Astrocyte (in vitro differentiated cells and primary cell): Measurements from ENCODE around the gene KNDC1. TPM values are rescaled to one million over a fixed set of nuclear protein-coding genes. Genes with fewer than 3 reads are reported as not detected.
"Not testable (repeated sequence)": the region's sequence is repeated elsewhere in the genome, so short reads cannot be mapped to it uniquely, and the experiment has no call there.

Source experiments
- DNase-seq: peaks from one replicate; pipeline ENCODE4 v3.0.0-alpha.2; 2010; ENCODE audit warnings: low read depth
- FAIRE-seq: peaks from 2 replicates; lab custom pipeline; 2011; peaks lifted over from hg19 to GRCh38; lab: Jason Lieb, UNC
- H2AFZ ChIP-seq: 2 replicates; pipeline ENCODE4 v1.6.0; 2012; ENCODE audit warnings: low read depth, low read length, inconsistent platforms
- H3K27ac ChIP-seq: 2 replicates; pipeline ENCODE4 v1.5.1; 2011; ENCODE audit warnings: low read depth, low read length, inconsistent platforms
- H3K27me3 ChIP-seq: 2 replicates; pipeline ENCODE4 v1.6.0; 2011; ENCODE audit warnings: low read length, inconsistent platforms; ENCODE audit not compliant: insufficient read depth
- H3K36me3 ChIP-seq: 2 replicates; pipeline ENCODE4 v1.5.1; 2011; ENCODE audit warnings: low read length, inconsistent platforms; ENCODE audit not compliant: insufficient read depth
- H3K4me1 ChIP-seq: 2 replicates; pipeline ENCODE4 v1.5.1; 2011; ENCODE audit warnings: low read length, inconsistent platforms; ENCODE audit not compliant: insufficient read depth
- H3K4me2 ChIP-seq: 2 replicates; pipeline ENCODE4 v1.6.0; 2012; ENCODE audit warnings: low read length, inconsistent platforms
- H3K4me3 ChIP-seq: 2 replicates; pipeline ENCODE4 v1.5.1; 2011; ENCODE audit warnings: low read depth, mild to moderate bottlenecking, low read length, inconsistent platforms; ENCODE audit not compliant: insufficient read depth
- H3K79me2 ChIP-seq: 2 replicates; pipeline ENCODE4 v1.6.0; 2012; ENCODE audit warnings: mild to moderate bottlenecking, low read length, inconsistent platforms; ENCODE audit not compliant: insufficient read depth
- H3K9ac ChIP-seq: 2 replicates; pipeline ENCODE4 v1.6.0; 2012; ENCODE audit warnings: mild to moderate bottlenecking, low read length, inconsistent platforms
- H3K9me3 ChIP-seq: 2 replicates; pipeline ENCODE4 v1.5.1; 2012; ENCODE audit warnings: low read depth, mild to moderate bottlenecking, low read length, inconsistent platforms; ENCODE audit not compliant: insufficient read depth
- H4K20me1 ChIP-seq: 2 replicates; pipeline ENCODE4 v1.6.0; 2012; ENCODE audit warnings: low read length, inconsistent platforms; ENCODE audit not compliant: insufficient read depth
- H3K27ac Mint-ChIP-seq: one replicate; pipeline ENCODE4 v1.8.0; 2021; ENCODE audit warnings: mild to moderate bottlenecking, mixed read lengths; ENCODE audit not compliant: unreplicated experiment
- H3K27me3 Mint-ChIP-seq: one replicate; pipeline ENCODE4 v1.8.0; 2021; ENCODE audit warnings: low read depth, mixed read lengths; ENCODE audit not compliant: unreplicated experiment
- H3K36me3 Mint-ChIP-seq: one replicate; pipeline ENCODE4 v1.8.0; 2021; ENCODE audit warnings: low read depth, mixed read lengths; ENCODE audit not compliant: unreplicated experiment
- H3K4me1 Mint-ChIP-seq: one replicate; pipeline ENCODE4 v1.8.0; 2021; ENCODE audit warnings: low read depth, mixed read lengths; ENCODE audit not compliant: unreplicated experiment
- H3K4me3 Mint-ChIP-seq: one replicate; pipeline ENCODE4 v1.8.0; 2021; ENCODE audit warnings: mild to moderate bottlenecking, moderate library complexity, mixed read lengths; ENCODE audit not compliant: unreplicated experiment
- H3K9me3 Mint-ChIP-seq: one replicate; pipeline ENCODE4 v1.8.0; 2021; ENCODE audit warnings: mild to moderate bottlenecking, mixed read lengths; ENCODE audit not compliant: unreplicated experiment
- EZH2 ChIP-seq: IDR thresholded peaks from 2 replicates; pipeline ENCODE4 v1.6.1; 2012; ENCODE audit warnings: mild to moderate bottlenecking, low read length, inconsistent platforms; ENCODE audit not compliant: insufficient read depth
- total RNA-seq: library from RNA; stranded (reverse); gene quantifications from 2 replicates; pipeline ENCODE4 v1.2.1, GENCODE V29; 2021
- TF ChIP-seq, protein P1 (sequence below): IDR thresholded peaks from 2 replicates; pipeline ENCODE4 v1.5.1; 2011; ENCODE audit warnings: low read depth, mild to moderate bottlenecking, inconsistent platforms, low read length, moderate library complexity; ENCODE audit not compliant: insufficient read depth

The KNDC1 gene
- total RNA-seq, 1 donor from 2014 or later: 2.6 TPM

GRCh38 chr10:133262696-133263095, 102.7 kb downstream of the KNDC1 start:
- FAIRE-seq (no peak), DNase-seq (no peak)
- no peaks in the 10 kb centered on the region for H3K79me2 ChIP-seq
- no peak overlapping the region for H3K4me3 ChIP-seq
- H3K4me2 ChIP-seq: peak overlapping the region; percentile 76
- H3K4me1 ChIP-seq: peaks cover 30% of the 10 kb centered on the region
- H3K9me3 ChIP-seq: no peaks in the 10 kb centered on the region
- no peak overlapping the region for H2AFZ ChIP-seq
- Mint-ChIP-seq H3K27ac (no peak overlapping the region), H3K9me3 (no peaks in the 10 kb centered on the region), H3K4me1 (peaks cover 5% of the 10 kb centered on the region), H3K27me3 (peaks cover 17% of the 10 kb centered on the region), H3K36me3 (no peaks in the 10 kb centered on the region), H3K4me3 (no peak overlapping the region)
- H3K27me3 ChIP-seq: peaks cover 2% of the 10 kb centered on the region
- H3K36me3 ChIP-seq: no peaks in the 10 kb centered on the region
- H4K20me1 ChIP-seq: no peaks in the 10 kb centered on the region
- no peak overlapping the region for H3K9ac ChIP-seq
- no peak for TF ChIP-seq EZH2
- TF ChIP-seq, protein P1, sequence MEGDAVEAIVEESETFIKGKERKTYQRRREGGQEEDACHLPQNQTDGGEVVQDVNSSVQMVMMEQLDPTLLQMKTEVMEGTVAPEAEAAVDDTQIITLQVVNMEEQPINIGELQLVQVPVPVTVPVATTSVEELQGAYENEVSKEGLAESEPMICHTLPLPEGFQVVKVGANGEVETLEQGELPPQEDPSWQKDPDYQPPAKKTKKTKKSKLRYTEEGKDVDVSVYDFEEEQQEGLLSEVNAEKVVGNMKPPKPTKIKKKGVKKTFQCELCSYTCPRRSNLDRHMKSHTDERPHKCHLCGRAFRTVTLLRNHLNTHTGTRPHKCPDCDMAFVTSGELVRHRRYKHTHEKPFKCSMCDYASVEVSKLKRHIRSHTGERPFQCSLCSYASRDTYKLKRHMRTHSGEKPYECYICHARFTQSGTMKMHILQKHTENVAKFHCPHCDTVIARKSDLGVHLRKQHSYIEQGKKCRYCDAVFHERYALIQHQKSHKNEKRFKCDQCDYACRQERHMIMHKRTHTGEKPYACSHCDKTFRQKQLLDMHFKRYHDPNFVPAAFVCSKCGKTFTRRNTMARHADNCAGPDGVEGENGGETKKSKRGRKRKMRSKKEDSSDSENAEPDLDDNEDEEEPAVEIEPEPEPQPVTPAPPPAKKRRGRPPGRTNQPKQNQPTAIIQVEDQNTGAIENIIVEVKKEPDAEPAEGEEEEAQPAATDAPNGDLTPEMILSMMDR: no peak
- no peak overlapping the region for H3K27ac ChIP-seq

- Histone ChIP-seq H3K9ac (no peak overlapping the region), H2AFZ (no peak overlapping the region), H3K9me3 (no peaks in the 10 kb centered on the region), H4K20me1 (no peaks in the 10 kb centered on the region), H3K27ac (no peak overlapping the region), H3K4me3 (no peak overlapping the region), H3K36me3 (no peaks in the 10 kb centered on the region), H3K4me2 (no peak overlapping the region), H3K27me3 (peaks cover 2% of the 10 kb centered on the region), H3K4me1 (peaks cover 20% of the 10 kb centered on the region), H3K79me2 (no peaks in the 10 kb centered on the region)
- Mint-ChIP-seq H3K27me3 (peaks cover 17% of the 10 kb centered on the region), H3K36me3 (no peaks in the 10 kb centered on the region), H3K4me3 (no peak overlapping the region), H3K9me3 (no peaks in the 10 kb centered on the region), H3K27ac (no peak overlapping the region), H3K4me1 (peaks cover 5% of the 10 kb centered on the region)
- DNase-seq: no peak
- no peak for FAIRE-seq
- no peak for TF ChIP-seq EZH2
- TF ChIP-seq, protein P1: no peak
Observed at GRCh38 chr10:133263674-133264073, 103.7 kb downstream of the KNDC1 start.

- Histone ChIP-seq H3K27ac (no peak overlapping the region), H3K79me2 (no peaks in the 10 kb centered on the region), H3K9ac (no peak overlapping the region), H2AFZ (no peak overlapping the region), H3K36me3 (no peaks in the 10 kb centered on the region), H3K4me1 (peaks cover 13% of the 10 kb centered on the region), H3K27me3 (peaks cover 2% of the 10 kb centered on the region), H3K9me3 (no peaks in the 10 kb centered on the region), H4K20me1 (no peaks in the 10 kb centered on the region), H3K4me3 (no peak overlapping the region), H3K4me2 (no peak overlapping the region)
- H3K36me3 Mint-ChIP-seq: no peaks in the 10 kb centered on the region
- FAIRE-seq: no peak
- no peak overlapping the region for H3K27ac Mint-ChIP-seq
- no peak for DNase-seq
- no peak overlapping the region for H3K4me3 Mint-ChIP-seq
- TF ChIP-seq EZH2: no peak
- TF ChIP-seq, protein P1: no peak
- peaks cover 17% of the 10 kb centered on the region for H3K27me3 Mint-ChIP-seq
- no peaks in the 10 kb centered on the region for H3K9me3 Mint-ChIP-seq
- H3K4me1 Mint-ChIP-seq: peaks cover under 1% of the 10 kb centered on the region
Observed at GRCh38 chr10:133264461-133264860, 104.4 kb downstream of the KNDC1 start.

DNA sequence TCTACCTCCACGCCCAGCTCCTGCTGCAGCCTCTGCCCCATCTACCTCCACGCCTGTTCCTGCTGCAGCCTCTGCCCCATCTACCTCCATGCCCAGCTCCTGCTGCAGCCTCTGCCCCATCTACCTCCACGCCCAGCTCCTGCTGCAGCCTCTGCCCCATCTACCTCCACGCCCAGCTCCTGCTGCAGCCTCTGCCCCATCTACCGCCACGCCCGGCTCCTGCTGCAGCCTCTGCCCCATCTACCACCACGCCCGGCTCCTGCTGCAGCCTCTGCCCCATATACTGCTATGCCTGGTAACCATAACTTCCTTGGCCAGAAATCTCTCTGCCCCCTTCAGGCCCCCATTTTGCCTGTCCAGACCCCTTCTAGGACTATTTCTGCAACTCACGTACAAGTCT, 105.0 kb downstream of the KNDC1 start:
- not testable (repeated sequence) for H3K4me1 ChIP-seq, H3K36me3 Mint-ChIP-seq, H3K4me1 Mint-ChIP-seq, H3K9ac ChIP-seq, DNase-seq, H3K9me3 ChIP-seq, H4K20me1 ChIP-seq, H3K79me2 ChIP-seq, H3K27ac ChIP-seq, FAIRE-seq, H2AFZ ChIP-seq, H3K4me2 ChIP-seq, H3K36me3 ChIP-seq, H3K9me3 Mint-ChIP-seq, H3K4me3 ChIP-seq, H3K4me3 Mint-ChIP-seq, H3K27me3 ChIP-seq, H3K27ac Mint-ChIP-seq
- peaks cover 17% of the 10 kb centered on the region for H3K27me3 Mint-ChIP-seq
